ENCODE results near the gene PURA. TPM values are rescaled to one million over a fixed set of nuclear protein-coding genes. Genes with fewer than 3 reads are reported as not detected.

Gene PURA
- total and polyA plus RNA-seq, 2 donors (not counting 3 experiments of a cell fraction or from before 2014, with no cell fraction given) = 1.3 to 8.2 TPM

GRCh38 chr5:140093866-140094265 lies 20.0 kb upstream of the PURA start:
- Histone ChIP-seq H3K27me3 (ENCODE audit: control insufficient read depth in 2 of 2, insufficient read depth in 2 of 2, low read length in 2 of 2) (peaks cover 9 to 33% of the 10 kb centered on the region in 2 experiments), H4K20me1 (replicated peaks; ENCODE audit: control insufficient read depth, extremely low read depth, insufficient read depth, low read length) (no peaks in the 10 kb centered on the region), H3K27ac (ENCODE audit: insufficient read depth, low read depth, low read length) (no peak overlapping the region), H3K9me3 (replicated peaks; ENCODE audit: control insufficient read depth, insufficient read depth, low read length) (no peaks in the 10 kb centered on the region), H3K4me2 (ENCODE audit: insufficient read depth, low read length) (no peak overlapping the region), H2AFZ (ENCODE audit: low read depth, low read length) (no peak overlapping the region), H3K9me1 (replicated peaks; ENCODE audit: control insufficient read depth, extremely low read depth, insufficient read depth, low read length) (no peaks in the 10 kb centered on the region), H3K4me1 (ENCODE audit: control insufficient read depth, extremely low read depth, insufficient read depth, low read length) (no peaks in the 10 kb centered on the region), H3K9ac (replicated peaks; ENCODE audit: extremely low read depth, insufficient read depth, low read length) (no peak overlapping the region), H3K4me3 (replicated peaks in 1 of 3; ENCODE audit: insufficient read depth in 1 of 3, low read depth in 1 of 3, low read length in 3 of 3) (no peak overlapping the region), H3K36me3 (ENCODE audit: control insufficient read depth in 2 of 2, extremely low read depth in 1 of 2, insufficient read depth in 2 of 2, low read length in 2 of 2) (no peaks in the 10 kb centered on the region), H3K79me2 (ENCODE audit: control insufficient read depth, insufficient read depth, low read length) (no peaks in the 10 kb centered on the region)
- dilution Hi-C loops (cut with MboI; ENCODE audit: extremely low pct_ligation_motif_present, low sequenced_read_pairs) (no loop called here), intact Hi-C loops (cut with micrococcal nuclease) (no loop called here)
- FAIRE-seq (no peak), DNase-seq (ENCODE audit: low read depth, low spot score) (no peak)
- TF ChIP-seq MAX (IDR thresholded peaks at IDR 0.05; ENCODE audit: insufficient read depth, insufficient read length) (no peak), POLR2AphosphoS5 (IDR thresholded peaks at IDR 0.05; ENCODE audit: insufficient read depth, low read depth, low read length) (no peak), GATA2 (IDR thresholded peaks at IDR 0.05; ENCODE audit: insufficient read depth, insufficient read length, low read depth, low read length) (no peak), FOS (IDR thresholded peaks at IDR 0.05; ENCODE audit: borderline replicate concordance, insufficient read depth, low read length) (no peak), CTCF (IDR thresholded peaks at IDR 0.05; ENCODE audit: extremely low read depth in 1 of 2, insufficient read depth in 1 of 2, low read depth in 1 of 2, low read length in 2 of 2) (no peak), JUN (IDR thresholded peaks at IDR 0.05; ENCODE audit: borderline replicate concordance, insufficient read depth, insufficient read length, low read depth) (no peak), POLR2A (IDR thresholded peaks at IDR 0.05; ENCODE audit: low read depth, low read length) (no peak), MYC (IDR thresholded peaks at IDR 0.05; ENCODE audit: low read depth, low read length) (no peak), EZH2 (IDR thresholded peaks at IDR 0.05; ENCODE audit: borderline replicate concordance, low read depth, low read length, severe bottlenecking) (no peak)
- no TSS peak for BruUV-seq (replicated peaks)
- POLR2A ChIA-PET = no interaction called here
- CTCF ChIA-PET = interaction anchor here (1.5 kb wide), 1 partner anchor 50 kb away, joined by 6 read pairs; no protein-coding TSS in a partner anchor
